GM10266 (cell line): ENCODE data around the gene FSTL4.

Experiments
- DNase-seq: peaks from one replicate; pipeline ENCODE4 v3.0.0; 2012; ENCODE audit errors: extremely low spot score
- TF ChIP-seq, protein P1 (sequence below): IDR thresholded peaks from 2 replicates; pipeline ENCODE4 v1.5.1; 2012; ENCODE audit warnings: mild to moderate bottlenecking, low read depth; ENCODE audit not compliant: control insufficient read depth, insufficient read depth; ENCODE audit errors: missing control alignments

The FSTL4 gene

DNA sequence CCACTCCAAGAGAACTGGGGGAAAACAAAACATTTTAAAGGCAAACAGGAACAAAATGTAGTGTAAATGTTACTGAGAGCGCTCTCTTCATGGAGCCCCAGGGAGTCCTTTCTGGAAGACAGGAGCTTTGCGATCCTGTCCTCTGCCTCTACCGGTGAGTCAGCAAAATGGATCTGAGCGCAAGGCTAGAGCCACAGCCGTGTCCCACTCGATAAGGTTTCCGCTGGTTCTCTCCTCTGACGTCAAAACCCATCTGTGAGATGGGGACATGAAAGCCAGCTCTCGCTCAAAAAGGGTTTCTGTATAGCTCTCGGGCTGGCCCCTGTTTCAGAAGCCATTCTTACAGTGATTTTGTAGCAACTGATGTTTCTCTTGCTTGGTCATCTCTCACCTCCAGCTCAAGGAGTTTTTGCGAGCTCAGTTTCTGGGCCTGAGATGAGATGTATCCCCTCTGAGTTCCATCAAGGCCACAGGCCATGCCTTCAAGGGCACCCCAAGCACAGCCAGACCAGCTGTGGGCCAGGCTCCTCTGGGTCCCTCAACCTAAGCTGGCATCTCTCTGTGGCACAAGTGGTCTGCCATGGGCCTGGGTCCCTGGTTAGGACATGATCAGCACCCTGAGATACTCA is 101.6 kb downstream of the FSTL4 start:
- TF ChIP-seq, protein P1, sequence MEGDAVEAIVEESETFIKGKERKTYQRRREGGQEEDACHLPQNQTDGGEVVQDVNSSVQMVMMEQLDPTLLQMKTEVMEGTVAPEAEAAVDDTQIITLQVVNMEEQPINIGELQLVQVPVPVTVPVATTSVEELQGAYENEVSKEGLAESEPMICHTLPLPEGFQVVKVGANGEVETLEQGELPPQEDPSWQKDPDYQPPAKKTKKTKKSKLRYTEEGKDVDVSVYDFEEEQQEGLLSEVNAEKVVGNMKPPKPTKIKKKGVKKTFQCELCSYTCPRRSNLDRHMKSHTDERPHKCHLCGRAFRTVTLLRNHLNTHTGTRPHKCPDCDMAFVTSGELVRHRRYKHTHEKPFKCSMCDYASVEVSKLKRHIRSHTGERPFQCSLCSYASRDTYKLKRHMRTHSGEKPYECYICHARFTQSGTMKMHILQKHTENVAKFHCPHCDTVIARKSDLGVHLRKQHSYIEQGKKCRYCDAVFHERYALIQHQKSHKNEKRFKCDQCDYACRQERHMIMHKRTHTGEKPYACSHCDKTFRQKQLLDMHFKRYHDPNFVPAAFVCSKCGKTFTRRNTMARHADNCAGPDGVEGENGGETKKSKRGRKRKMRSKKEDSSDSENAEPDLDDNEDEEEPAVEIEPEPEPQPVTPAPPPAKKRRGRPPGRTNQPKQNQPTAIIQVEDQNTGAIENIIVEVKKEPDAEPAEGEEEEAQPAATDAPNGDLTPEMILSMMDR = no peak
- DNase-seq = no peak

DNA sequence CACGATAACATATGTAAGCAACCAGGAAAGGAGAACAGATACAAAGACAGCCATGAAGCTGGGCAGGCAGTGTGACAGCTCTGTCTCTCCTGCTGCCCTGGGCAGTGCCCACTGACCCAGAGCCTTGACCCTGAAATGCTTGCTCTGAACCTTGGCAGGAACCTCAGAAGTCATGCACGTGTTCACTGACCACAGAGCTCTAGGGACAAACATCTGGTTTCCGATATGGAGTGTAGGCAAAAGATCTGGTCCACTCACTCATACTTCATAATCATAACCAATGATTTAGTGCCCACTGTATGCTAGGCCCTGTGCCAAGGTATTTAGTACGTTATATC is 102.6 kb downstream of the FSTL4 start:
- no peak for DNase-seq
- TF ChIP-seq, protein P1 = no peak

GRCh38 chr5:133508845-133509741 is 103.2 kb downstream of the FSTL4 start:
- DNase-seq = no peak
- TF ChIP-seq, protein P1 = no peak

- no peak for DNase-seq
- TF ChIP-seq, protein P1 = no peak
Observed at GRCh38 chr5:133508331-133508730, 104.0 kb downstream of the FSTL4 start.

DNA sequence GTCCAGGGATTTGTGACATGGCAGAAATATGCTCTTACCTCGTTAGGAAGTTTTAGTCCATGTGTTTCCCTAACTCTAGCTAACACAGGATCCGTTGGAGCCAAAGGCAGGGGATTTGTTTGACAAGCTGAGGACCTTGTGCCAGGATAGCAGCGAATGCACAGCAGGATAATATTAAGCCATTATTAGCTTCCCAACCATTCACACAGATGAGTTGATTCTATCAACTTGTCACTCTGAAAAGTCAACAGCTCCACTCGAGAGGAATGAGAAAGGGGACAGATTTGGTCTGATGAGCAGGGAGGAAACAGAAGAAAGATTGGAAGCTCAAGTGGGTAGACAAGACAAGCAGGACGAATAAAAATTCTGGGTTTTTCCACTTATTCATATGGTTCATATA is 106.2 kb downstream of the FSTL4 start:
- DNase-seq = no peak

DNA sequence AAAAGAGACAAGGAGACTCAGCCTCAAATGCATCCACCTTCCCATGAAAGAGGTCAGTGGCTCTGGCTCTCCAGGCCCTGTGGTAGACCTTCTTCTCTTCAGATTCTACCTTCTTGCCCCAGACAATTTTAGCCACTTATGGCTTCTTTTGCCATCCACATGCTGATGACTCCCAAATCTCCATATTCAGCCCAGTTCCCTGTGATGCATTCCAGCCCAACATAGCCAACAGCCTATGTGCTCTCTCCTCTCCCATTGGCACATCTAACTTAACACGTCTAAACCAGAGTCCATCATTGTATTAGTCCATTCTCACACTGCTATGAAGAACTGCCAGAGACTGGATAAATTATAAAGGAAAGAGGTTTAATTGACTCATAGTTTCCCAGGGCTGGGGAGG is 108.8 kb downstream of the FSTL4 start:
- TF ChIP-seq, protein P1 = no peak
- DNase-seq = no peak

More for the DNA sequence above, 106.2 kb downstream of the FSTL4 start:
- TF ChIP-seq, protein P1 = no peak

DNA sequence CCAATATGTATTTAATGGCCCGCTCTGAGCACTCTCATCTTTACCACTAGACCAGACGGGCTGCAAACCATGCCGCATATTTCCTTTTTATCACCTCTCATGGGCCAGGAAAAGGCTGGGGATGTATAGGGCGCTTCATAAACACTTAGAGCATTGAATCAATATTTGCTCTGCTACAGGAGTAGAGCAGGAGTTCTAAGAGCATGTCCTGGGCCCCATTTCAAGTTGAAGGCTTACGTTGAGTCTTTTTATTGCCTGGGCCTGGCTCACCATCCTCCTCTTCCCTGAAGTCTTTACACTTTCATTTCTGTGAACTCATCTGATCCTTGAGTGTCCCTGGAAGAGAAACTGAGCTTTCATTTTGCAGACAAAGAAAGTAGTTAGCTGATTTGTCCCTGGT is 112.4 kb downstream of the FSTL4 start:
- TF ChIP-seq, protein P1 = no peak
- DNase-seq = no peak
